ENCODE measurements around the gene C2orf76.

DNA sequence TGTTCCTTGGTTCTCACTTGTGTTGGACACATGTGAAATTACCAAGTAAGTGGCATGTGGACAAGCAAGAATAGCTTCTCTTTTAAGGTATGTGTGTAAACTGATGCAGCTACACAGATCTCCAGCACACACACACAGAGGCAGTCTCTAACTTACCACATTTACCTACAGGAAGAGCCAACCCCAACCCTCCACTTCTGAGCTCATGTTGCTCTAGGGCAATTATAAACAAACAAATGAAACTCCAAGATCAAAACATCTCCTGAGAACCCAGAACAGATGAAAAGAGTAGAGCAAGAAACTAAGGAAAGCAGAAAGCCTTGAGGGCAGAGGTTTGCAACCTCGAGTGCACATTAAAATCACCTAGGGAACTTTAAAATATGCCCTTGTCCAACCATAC lies 49.0 kb upstream of the C2orf76 start:
- TF ChIP-seq, protein P1, sequence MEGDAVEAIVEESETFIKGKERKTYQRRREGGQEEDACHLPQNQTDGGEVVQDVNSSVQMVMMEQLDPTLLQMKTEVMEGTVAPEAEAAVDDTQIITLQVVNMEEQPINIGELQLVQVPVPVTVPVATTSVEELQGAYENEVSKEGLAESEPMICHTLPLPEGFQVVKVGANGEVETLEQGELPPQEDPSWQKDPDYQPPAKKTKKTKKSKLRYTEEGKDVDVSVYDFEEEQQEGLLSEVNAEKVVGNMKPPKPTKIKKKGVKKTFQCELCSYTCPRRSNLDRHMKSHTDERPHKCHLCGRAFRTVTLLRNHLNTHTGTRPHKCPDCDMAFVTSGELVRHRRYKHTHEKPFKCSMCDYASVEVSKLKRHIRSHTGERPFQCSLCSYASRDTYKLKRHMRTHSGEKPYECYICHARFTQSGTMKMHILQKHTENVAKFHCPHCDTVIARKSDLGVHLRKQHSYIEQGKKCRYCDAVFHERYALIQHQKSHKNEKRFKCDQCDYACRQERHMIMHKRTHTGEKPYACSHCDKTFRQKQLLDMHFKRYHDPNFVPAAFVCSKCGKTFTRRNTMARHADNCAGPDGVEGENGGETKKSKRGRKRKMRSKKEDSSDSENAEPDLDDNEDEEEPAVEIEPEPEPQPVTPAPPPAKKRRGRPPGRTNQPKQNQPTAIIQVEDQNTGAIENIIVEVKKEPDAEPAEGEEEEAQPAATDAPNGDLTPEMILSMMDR (IDR thresholded peaks at IDR 0.05; ENCODE audit: low read length), result no peak
- no peak for TF ChIP-seq EZH2 (IDR thresholded peaks at IDR 0.05; ENCODE audit: borderline replicate concordance, low read length)

Measured in OCI-LY1 (cell line).